Measurements from ENCODE around the gene NUDT22. TPM values are rescaled to one million over a fixed set of nuclear protein-coding genes. Genes with fewer than 3 reads are reported as not detected.

NUDT22 gene
- total RNA-seq, 6 donors from 2014 or later = 30.3 to 94.3 (median 68.0) TPM

GRCh38 chr11:64204464-64204989 lies 21.5 kb upstream of the NUDT22 start:
- Histone ChIP-seq H3K27me3 (no peaks in the 10 kb centered on the region), H3K9me3 (no peaks in the 10 kb centered on the region), H3K36me3 (peaks cover 20 to 54% (median 41%) of the 10 kb centered on the region in 4 donors), H3K4me3 (no peak overlapping the region), H3K4me1 (peaks cover 24 to 47% (median 36%) of the 10 kb centered on the region in 4 donors), H3K27ac (peak overlapping the region in 2 of 4 donors; percentile 93 to 94)
- WGBS, 2 donors = 31 to 36% methylated on average over 7 of the region's 7 CpGs
- TF ChIP-seq CTCF (IDR thresholded peaks at IDR 0.05) (peak; percentile 66 to 88 (median 71)), POLR2AphosphoS5 (IDR thresholded peaks at IDR 0.05) (peak; percentile 56 to 64), POLR2A (IDR thresholded peaks at IDR 0.05) (no peak)
- peak; percentile 69 to 74 for ATAC-seq (ENCODE audit: low FRiP score in 2 of 2)
- peak in 1 of 2 donors; percentile 95 for DNase-seq

DNA sequence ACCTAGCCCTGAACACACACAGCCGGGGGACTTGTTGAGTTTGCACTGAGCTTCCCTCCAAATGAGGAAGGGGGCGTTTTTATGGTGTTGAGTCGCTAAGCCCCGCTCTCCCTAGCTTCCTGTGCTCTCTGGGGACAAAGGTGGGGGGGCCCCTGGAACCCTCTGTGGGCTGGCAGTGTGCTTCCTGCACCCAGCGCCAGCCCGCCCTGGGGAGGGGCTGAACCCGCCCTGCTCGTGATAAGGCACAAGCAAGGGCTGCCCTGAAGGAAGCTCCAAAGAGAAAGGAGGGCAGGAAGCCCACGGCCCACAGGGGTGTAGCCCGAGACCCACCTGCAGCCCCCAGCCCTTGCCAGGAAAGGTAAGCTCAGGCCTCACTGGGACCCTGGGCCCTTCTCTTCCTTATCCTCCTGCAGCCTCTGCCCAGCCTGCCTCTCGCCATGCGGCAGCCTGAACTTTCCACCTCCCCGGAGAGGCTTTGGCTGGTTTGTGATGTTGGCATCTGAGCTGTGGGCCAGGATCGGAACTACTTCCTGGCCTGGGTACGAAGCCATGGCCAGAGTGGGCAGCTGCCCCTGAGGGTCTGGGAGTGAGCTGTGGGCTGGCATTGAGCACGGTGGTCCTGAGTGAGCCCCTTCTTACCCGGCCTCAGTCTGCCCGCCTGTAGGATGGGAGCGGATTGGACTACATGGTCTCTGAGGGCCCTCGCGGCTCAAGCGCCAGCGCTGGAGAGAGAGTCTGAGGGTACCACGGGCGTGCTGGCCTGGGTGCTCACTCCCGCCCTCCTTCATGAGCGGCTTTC lies 19.4 kb upstream of the NUDT22 start, which contains the start of gene FERMT3:
Gene FERMT3 (plus strand): TSS at position 265 of the 799 bp plus-strand sequence. CDS start 644 bp downstream, outside the sequence.
- 50 to 56% methylated on average over 2 to 27 of the region's 27 CpGs for WGBS, 2 donors
- peak; percentile 89 for DNase-seq
- H3K4me1 ChIP-seq = peaks cover 24 to 47% (median 36%) of the 10 kb centered on the region in 4 donors

GRCh38 chr11:64207256-64208085 lies 18.6 kb upstream of the NUDT22 start:
- Histone ChIP-seq H3K36me3 (peaks cover 9 to 46% (median 37%) of the 10 kb centered on the region in 4 donors), H3K4me3 (peak overlapping the region; percentile 37 to 62 (median 50)), H3K27me3 (no peaks in the 10 kb centered on the region), H3K9me3 (no peaks in the 10 kb centered on the region), H3K27ac (peak overlapping the region; percentile 86 to 94 (median 90)), H3K4me1 (peaks cover 24 to 47% (median 36%) of the 10 kb centered on the region in 4 donors)
- TF ChIP-seq CTCF (IDR thresholded peaks at IDR 0.05) (no peak), POLR2A (IDR thresholded peaks at IDR 0.05) (peak in 2 of 4 donors; percentile 32 to 75), POLR2AphosphoS5 (IDR thresholded peaks at IDR 0.05) (peak; percentile 63 to 70)
- 26 to 34% methylated on average over 18 to 21 of the region's 30 CpGs for WGBS, 2 donors
- DNase-seq = peak; percentile 80 to 87
- peak; percentile 64 to 82 for ATAC-seq (ENCODE audit: low FRiP score in 2 of 2)

More for the DNA sequence above, 19.4 kb upstream of the NUDT22 start, which contains the start of gene FERMT3:
- no peaks in the 10 kb centered on the region for H3K9me3 ChIP-seq
- H3K36me3 ChIP-seq = peaks cover 9 to 46% (median 38%) of the 10 kb centered on the region in 4 donors
- no peaks in the 10 kb centered on the region for H3K27me3 ChIP-seq
- H3K4me3 ChIP-seq = peak within 1 kb of the TSS; percentile 37 to 62 (median 50)
- peak in 1 of 2 donors; percentile 68 for TF ChIP-seq POLR2AphosphoS5 (IDR thresholded peaks at IDR 0.05)
- TF ChIP-seq POLR2A (IDR thresholded peaks at IDR 0.05) = peak in 1 of 4 donors; percentile 74
- no peak for TF ChIP-seq EP300 (IDR thresholded peaks at IDR 0.05)
- no peak for TF ChIP-seq CTCF (IDR thresholded peaks at IDR 0.05)
- H3K27ac ChIP-seq = peak within 1 kb of the TSS; percentile 86 to 94 (median 90)
- ATAC-seq (ENCODE audit: low FRiP score in 2 of 2) = peak; percentile 60 to 65

DNA sequence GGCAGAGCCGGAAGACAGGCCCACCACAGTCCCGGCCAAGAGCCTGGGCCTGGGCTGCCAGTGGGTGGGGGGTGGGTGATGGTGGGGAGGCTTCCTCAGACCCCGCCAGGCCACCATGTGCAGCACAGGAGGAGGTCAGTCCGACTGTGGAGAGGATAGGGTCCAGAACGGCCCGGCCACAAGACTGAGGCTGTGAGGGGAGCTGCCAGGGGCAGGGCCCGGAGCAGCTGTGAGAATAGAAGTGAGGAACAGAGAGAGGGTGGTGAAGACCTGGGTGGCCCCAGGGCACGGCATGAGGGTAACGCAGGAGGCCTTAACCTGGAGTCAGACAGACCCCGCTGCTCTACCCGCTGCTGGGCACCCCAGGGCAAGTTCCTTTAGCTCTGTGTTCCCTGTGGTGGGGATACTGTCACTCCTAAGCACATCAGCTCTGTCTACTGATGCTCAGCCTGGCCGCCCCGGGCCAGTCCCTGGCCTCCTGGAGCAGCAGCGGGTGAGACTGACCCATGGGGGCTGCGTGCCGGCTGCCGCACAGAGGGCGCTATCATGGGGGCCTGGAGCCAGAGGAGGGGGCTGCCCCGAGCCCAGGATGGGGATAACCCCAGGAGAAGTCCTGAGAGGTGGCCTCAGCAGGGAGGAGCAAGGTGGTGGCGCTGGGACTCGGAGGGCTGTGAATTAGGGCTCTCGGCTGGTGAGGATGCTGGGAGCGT lies 17.8 kb upstream of the NUDT22 start:
- peaks cover 4 to 38% (median 29%) of the 10 kb centered on the region in 4 donors for H3K36me3 ChIP-seq
- ATAC-seq (ENCODE audit: low FRiP score in 2 of 2) = no peak
- peaks cover 24 to 47% (median 36%) of the 10 kb centered on the region in 4 donors for H3K4me1 ChIP-seq
- DNase-seq = peak in 1 of 2 donors; percentile 82
- H3K27me3 ChIP-seq = no peaks in the 10 kb centered on the region
- TF ChIP-seq POLR2AphosphoS5 (IDR thresholded peaks at IDR 0.05) (no peak), POLR2A (IDR thresholded peaks at IDR 0.05) (no peak), EP300 (IDR thresholded peaks at IDR 0.05) (no peak), CTCF (IDR thresholded peaks at IDR 0.05) (no peak)
- peak overlapping the region; percentile 86 to 94 (median 90) for H3K27ac ChIP-seq
- no peaks in the 10 kb centered on the region for H3K9me3 ChIP-seq
- H3K4me3 ChIP-seq = peak overlapping the region in 3 of 4 donors; percentile 47 to 62 (median 54)
- 74 to 80% methylated on average over 4 to 23 of the region's 23 CpGs for WGBS, 2 donors
